NCI-H2107 (cell line): ENCODE measurements around the gene GZMH.
"Not testable (repeated sequence)": the region's sequence is repeated elsewhere in the genome, so short reads cannot be mapped to it uniquely, and the experiment has no call there.

Source experiments
- DNase-seq: peaks from one replicate; lab custom pipeline; 2025; lab: John Stamatoyannopoulos, UW

GZMH gene

DNA sequence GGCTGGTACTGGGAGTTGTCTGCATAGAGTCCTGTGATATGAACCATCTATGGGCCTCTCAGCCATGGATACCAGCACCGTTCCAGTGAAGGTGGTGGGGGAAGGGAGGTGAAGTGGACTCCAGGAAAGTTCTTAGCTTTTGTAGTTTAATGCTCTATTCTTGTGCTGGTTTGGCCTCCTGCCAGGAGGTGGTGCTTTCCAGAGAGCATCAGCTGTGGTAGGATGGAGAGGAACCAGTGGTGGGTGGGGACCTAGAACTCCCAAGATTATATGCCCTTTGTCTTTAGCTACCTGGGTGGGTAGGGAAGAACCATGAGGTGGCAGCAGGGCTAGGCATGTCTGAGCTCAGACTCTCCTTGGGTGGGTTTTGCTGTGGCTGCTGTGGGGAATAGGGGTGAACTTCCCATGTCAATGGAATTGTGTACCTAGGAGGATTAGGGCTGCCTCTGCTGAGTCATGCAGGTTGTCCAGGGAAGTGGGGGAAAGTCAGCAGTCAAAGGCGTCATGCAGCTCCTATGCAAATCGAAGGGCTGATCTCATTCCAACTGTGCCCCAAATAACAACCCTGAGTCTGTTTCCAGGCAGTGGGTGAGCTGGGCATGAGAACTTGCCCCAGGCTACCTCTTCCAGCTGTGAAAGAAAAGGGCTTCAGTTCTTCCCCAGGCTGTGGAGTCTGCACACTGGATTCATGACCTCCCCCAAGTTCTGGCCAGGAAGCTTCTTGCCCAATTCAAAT lies 14.2 kb downstream of the GZMH start:
- DNase-seq = no peak

- DNase-seq = not testable (repeated sequence)
Observed at GRCh38 chr14:24591004-24591403, 18.5 kb downstream of the GZMH start.

DNA sequence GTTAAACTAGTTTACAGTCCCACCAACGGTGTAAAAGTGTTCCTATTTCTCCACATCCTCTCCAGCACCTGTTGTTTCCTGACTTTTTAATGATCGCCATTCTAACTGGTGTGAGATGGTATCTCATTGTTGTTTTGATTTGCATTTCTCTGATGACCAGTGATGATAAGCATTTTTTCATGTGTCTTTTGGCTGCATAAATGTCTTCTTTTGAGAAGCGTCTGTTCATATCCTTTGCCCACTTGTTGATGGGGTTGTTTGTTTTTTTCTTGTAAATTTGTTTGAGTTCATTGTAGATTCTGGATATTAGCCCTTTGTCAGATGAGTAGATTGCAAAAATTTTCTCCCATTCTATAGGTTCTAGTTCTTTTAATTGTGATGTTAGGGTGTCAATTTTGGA lies 25.1 kb downstream of the GZMH start:
- DNase-seq = not testable (repeated sequence)

DNA sequence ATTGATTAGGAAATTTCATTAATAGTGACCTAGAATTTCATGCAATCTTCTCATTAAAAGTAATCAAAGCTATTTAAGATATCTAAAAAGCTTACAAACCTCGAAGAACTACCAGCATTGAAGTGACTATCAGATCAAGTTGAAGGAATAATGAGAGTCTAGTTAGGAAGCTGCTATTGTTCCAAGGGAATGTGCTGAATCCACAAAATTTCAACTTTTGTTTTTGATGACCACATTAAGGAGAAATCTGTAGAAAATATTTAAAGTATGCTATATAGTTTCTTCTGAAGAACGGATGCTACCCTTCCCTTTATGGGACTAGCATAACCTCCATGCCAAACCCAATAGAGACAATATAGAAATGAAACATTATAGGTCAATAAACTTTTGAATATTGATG lies 30.9 kb downstream of the GZMH start:
- DNase-seq = no peak

GRCh38 chr14:24576771-24577170 lies 32.7 kb downstream of the GZMH start:
- DNase-seq = no peak

- no peak for DNase-seq
Observed at GRCh38 chr14:24576182-24576581, 33.3 kb downstream of the GZMH start, which contains the start of gene CTSG. TSS of gene CTSG (minus strand) at chr14:24576250. CDS start at chr14:24576223, 27 bp downstream.

DNA sequence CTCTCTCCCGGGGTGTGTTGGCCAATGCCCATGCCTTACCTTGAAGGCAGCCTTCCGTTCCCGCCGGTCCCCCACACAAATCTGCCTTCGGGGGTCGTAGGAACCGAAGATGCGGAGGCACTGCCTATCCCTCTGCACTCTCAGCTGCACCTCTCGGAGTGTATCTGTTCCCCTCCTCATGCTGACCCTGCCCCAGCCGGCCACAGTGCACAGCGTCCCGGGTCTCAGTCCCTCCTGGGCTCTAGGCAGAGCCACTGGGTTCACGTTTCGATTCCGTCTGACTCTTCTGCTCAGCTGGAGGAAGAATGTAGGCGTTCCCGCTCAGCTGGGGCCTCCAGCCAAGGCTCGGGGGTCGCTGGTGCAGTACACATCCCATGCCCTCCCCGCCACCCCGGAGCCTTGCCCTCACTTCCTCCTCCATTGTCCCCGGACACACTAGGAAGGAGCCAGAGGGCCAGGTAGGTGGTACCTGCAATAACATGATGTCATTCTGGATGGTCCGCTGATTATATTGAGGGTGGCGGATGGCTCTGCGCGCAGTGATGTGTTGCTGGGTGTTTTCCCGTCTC lies 35.2 kb downstream of the GZMH start:
- no peak for DNase-seq

- no peak for DNase-seq
Observed at GRCh38 chr14:24566318-24566717, 43.2 kb downstream of the GZMH start.

- DNase-seq = peak; percentile 36
Observed at GRCh38 chr14:24565766-24566165, 43.7 kb downstream of the GZMH start.

DNA sequence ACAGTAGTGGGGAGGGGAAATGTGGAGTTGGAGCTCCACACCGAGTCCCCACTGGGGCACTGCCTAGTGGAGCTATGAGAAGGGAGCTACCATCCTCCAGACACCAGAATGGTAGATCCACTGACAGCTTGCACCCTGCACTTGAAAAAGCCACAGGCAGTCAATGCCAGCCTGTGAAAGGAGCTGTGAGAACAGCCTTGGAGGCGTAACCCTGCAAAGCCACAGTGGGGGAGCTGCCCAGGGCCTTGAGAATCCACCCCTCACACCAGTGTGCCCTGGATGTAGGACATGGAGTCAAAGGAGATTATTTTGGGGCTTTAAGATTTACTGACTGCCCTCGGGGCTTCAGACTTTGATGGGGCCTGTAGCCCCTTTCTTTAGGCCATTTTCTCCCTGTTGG lies 46.0 kb downstream of the GZMH start:
- no peak for DNase-seq

DNA sequence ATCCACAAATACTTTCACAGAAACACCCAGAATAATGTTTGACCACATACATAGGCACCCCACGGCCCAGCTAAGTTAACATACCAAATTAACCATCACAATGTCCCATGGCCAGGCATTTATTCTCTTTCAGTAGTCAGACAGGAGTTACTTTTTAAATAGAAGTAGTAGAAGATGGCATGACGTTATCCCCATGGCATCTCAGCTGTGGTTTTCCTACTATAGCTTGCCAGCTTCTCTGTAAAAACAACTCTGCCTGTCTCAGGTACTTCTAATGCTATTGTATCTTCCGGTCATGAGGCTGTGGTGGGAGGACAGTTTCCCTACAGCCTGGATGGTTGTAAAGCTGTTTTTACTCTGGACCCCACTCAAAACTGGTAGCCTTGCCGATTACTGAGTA lies 52.7 kb downstream of the GZMH start:
- DNase-seq = no peak
